ENCODE data around the gene TMEM141.
A peak's percentile ranks its signal among the peaks of the same experiment; 100 is the strongest.
"Not testable (repeated sequence)": the region's sequence is repeated elsewhere in the genome, so short reads cannot be mapped to it uniquely, and the experiment has no call there.

TMEM141 gene

DNA sequence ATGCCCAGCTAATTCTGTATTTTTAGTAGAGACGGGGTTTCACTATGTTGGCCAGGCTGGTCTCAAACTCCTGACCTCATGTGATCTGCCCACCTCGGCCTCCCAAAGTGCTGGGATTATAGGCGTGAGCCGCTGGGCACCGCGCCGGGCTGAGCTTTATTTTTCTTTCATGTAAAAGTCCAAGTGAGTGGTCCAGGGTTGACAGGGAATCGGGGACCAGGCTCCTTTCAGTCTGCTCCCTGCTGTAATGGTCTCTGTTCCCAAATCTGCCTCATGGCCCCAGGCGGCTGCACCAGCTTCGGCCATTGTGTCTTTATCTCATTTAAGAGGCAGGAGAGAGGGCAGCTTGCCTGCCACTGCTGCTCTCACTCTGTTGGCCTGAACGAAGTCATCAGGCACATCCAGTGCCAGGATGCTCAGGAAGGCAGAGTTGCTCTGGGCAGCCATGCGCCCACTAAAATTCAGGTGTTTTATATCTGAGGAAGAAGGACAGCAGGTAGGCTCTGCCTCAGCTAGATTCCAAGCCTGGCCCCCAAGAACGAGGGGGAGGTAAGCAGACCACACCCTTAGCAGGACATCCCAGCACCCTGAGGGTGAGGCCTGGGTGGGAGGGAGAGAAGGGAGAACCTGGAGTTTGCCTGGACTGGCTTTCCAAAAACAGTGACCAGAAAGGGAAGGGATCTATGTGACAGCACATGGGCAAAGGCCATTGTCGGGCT, 3.3 kb downstream of the TMEM141 start:
- DNase-seq (ENCODE audit: low read depth in 2 of 2): no peak

DNA sequence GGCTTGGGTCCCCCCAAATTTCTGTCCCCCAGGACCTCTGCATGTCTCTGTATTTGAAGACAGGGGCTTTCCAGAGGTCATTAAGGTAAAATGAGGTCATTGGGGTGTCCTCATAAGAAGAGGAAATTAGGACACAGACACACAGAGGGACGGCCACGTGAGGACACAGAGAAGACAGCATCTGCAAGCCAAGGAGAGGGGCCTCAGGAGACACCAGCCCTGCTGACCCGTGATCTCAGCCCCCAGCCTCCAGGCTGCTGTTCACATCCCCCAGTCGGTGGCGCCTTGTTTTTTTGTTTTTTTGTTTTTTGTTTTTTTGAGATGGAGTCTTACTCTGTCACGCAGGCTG, 3.8 kb downstream of the TMEM141 start:
- no peak for DNase-seq (ENCODE audit: low read depth in 2 of 2)

DNA sequence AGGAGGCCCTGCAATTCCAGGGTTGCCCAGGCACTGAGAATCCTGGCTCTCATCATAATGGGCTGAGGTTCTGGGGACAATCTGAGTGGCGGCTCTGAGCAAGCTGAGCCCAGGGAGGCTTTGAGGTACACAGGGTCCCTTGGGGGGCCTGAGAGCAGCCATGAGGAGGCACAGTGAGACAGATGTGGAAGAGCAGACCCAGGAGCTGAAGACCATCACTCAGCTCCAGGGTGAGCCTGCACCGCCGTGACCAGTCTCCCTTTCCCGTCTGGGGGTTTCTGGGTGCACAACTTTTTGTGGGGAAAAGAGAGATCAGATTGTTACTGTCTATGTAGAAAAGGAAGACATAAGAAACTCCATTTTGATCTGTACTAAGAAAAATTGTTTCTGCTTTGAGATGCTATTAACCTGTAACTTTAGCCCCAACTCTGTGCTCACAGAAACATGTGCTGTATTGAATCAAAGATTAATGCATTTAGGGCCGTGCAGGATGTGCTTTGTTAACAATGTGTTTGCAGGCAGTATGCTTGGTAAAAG, 5.2 kb downstream of the TMEM141 start, which contains the start of gene CCDC183:
Gene CCDC183 (plus strand): TSS at position 101 of the 537 bp plus-strand sequence. CDS start 60 bp downstream, at position 161.
- no peak for DNase-seq (ENCODE audit: low read depth in 2 of 2)

DNA sequence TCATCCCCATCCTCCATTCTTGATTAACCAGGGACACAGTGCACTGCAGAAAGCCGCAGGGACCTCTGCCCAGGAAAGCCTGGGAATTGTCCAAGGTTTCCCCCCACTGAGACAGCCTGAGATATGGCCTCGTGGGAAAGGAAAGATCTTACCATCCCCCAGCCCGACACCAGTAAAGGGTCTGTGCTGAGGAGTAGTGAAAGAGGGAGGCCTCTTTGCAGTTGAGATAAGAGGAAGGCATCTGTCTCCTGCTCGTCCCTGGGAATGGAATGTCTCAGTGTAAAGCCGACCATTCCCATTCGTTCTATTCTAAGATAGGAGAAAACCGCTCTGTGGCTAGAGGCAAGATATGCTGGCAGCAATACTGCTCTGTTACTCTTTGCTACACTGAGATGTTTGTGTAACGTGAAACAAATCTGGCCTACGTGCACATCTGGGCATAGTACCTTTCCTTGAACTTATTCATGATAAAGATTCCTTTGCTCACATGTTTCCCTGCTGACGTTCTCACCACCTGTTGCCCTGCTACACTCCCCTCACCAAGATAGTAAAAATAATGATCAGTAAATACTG, 5.7 kb downstream of the TMEM141 start:
- not testable (repeated sequence) for DNase-seq (ENCODE audit: low read depth in 2 of 2)

- no peak for DNase-seq (ENCODE audit: low read depth in 2 of 2)
Observed at GRCh38 chr9:136798708-136799078, 7.5 kb downstream of the TMEM141 start.

- no peak for DNase-seq (ENCODE audit: low read depth in 2 of 2)
Observed at GRCh38 chr9:136799079-136799853, 8.1 kb downstream of the TMEM141 start.

GRCh38 chr9:136799854-136800657, 8.9 kb downstream of the TMEM141 start:
- DNase-seq (ENCODE audit: low read depth in 2 of 2): peak; percentile 83 to 85

DNA sequence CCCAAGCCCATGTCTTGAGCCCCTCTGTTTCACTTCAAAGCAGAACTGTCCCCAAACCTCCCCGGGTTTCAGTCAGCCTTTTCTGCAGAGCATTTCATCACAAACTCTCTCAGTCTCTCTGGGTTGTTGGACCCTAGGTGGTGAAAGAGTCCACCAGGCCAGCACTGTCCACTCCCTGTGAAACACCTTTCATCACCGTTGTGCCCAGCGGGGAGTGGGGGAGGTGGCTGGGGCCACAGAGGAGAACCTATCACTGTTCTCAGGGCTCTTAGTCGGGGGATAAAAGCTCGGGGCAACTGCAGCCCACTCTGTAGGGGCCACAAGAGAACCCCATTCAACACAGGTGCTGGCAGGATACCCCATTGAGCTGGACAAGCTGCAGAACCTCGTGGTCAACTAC, 11.2 kb downstream of the TMEM141 start:
- DNase-seq (ENCODE audit: low read depth in 2 of 2): no peak

- not testable (repeated sequence) for DNase-seq (ENCODE audit: low read depth in 2 of 2)
Observed at GRCh38 chr9:136803009-136803550, 11.9 kb downstream of the TMEM141 start.

- no peak for DNase-seq (ENCODE audit: low read depth in 2 of 2)
Observed at GRCh38 chr9:136803551-136804508, 12.7 kb downstream of the TMEM141 start.

DNA sequence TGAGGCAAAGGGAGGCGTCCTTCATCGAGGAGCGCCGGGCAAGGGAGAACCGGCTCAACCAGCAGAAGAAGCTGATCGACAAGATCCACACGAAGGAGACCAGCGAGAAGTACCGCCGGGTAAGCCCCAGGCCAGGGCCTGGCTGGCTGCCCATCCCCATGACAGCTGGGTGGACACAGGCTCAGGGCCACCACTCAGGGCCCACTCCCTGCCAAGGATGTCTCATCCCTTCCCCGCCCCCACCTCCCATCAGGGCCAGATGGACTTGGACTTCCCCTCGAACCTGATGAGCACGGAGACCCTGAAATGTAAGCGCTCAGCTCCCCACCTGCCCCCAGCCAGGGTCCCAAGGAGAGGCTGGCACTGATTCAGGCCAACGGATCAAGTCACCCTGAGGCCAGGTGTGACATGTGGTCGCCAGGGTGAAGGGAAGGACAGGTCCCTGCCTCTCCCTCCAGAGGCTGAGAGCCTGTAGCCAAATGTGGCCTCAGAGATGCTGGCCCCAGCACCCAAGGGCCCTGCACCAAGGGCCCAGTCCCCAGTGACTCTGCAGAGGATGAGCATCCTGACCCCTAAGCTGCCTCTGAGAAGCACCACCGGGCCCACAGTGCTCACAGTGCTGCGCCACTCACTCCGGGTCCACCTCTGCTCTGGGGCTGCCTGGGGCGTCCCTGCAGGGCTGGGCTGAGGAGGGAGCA, 13.5 kb downstream of the TMEM141 start:
- DNase-seq (ENCODE audit: low read depth in 2 of 2): no peak

- no peak for DNase-seq (ENCODE audit: low read depth in 2 of 2)
Observed at GRCh38 chr9:136805207-136805740, 14.1 kb downstream of the TMEM141 start.

DNA sequence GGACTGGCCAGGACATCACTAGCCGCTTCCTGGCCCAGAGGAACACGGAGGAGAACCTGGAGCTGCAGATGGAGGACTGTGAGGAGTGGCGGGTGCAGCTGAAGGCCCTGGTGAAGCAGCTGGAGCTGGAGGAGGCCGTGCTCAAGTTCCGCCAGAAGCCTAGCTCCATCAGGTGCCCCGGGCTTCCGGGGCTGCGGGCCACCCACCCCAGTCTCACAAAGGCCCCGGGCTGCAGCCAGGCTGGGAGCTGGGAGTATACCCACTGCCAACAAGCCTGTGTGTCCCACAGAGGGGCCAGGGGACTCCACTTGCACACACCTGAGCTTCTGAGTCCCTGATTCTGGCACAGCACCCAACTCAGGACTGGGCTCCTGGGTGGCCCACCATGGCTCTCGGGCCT, 14.9 kb downstream of the TMEM141 start:
- no peak for DNase-seq (ENCODE audit: low read depth in 2 of 2)

- no peak for DNase-seq (ENCODE audit: low read depth in 2 of 2)
Observed at GRCh38 chr9:136806631-136807201, 15.6 kb downstream of the TMEM141 start.

- peak; percentile 59 to 61 for DNase-seq (ENCODE audit: low read depth in 2 of 2)
Observed at GRCh38 chr9:136807281-136808074, 16.3 kb downstream of the TMEM141 start, which contains the start of gene RABL6. RABL6 (plus strand) TSS chr9:136807948; CDS start chr9:136808197, 249 bp downstream.

DNA sequence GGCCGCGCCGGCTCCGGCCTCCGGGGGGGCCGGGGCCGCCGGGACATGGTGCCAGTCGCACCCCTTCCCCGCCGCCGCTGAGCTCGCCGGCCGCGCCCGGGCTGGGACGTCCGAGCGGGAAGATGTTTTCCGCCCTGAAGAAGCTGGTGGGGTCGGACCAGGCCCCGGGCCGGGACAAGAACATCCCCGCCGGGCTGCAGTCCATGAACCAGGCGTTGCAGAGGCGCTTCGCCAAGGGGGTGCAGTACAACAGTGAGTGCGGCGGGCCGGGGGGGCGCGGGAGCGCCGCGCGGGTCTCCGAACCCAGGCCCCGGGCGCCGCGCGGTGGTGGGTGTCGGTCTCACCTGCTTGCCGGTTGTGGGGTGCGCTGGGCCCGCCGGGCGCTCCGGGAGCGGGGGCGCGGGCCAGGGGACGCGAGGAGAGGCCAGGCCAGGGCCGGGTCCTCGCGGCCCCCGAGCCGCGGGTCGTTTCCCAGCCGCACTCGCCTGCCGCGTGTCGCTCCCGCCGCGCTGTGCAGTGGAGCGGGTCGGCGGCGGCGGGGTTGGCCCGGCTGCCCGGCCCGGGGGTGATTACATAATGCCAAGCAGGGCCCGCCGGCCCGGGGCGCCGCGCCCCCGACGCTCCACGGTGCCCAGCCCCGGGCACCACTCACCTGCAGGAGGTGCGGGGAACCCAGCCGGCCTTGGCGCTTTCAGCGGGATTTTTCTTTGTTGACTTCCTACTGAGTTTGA, 17.1 kb downstream of the TMEM141 start:
- peak in 1 of 2 donors; percentile 14 for DNase-seq (ENCODE audit: low read depth in 2 of 2)

DNA sequence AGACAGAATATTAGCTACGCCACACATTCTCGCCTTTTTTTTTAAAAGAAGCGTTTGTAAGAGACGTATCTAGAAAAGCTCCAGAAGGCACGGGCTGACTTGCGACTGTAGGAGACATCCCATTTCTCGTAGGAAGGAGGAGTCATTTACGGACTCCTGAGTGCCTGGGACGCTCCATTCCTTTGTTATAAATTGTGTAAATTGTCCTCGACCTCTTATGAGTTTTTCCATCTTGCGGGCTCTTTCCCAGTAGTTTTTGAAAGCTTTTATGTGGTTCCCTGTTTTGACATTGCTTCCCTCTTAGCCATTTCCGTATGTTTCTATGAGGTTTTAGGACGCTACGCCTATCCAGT, 17.6 kb downstream of the TMEM141 start:
- no peak for DNase-seq (ENCODE audit: low read depth in 2 of 2)
